ENCODE measurements around the gene NTRK2. TPM values are rescaled to one million over a fixed set of nuclear protein-coding genes. Genes with fewer than 3 reads are reported as not detected.
A peak's percentile ranks its signal among the peaks of the same experiment; 100 is the strongest.

Gene NTRK2
- polyA plus RNA-seq, 1 donor (not counting 4 experiments of a cell fraction or from before 2014, with no cell fraction given): 0.08 TPM

- no peaks in the 10 kb centered on the region for H3K9me3 ChIP-seq (ENCODE audit: control insufficient read depth, low read depth, low read length)
- peaks cover 42% of the 10 kb centered on the region for H3K4me1 ChIP-seq (ENCODE audit: control insufficient read depth, extremely low read depth, insufficient read depth, low read length)
- H3K4me2 ChIP-seq (ENCODE audit: control insufficient read depth, extremely low read depth, insufficient read depth, low read depth, low read length): peak overlapping the region; percentile 44
- dilution Hi-C loops (cut with MboI; ENCODE audit: extremely low pct_ligation_motif_present, low sequenced_read_pairs): no loop called here
- H3K79me2 ChIP-seq (ENCODE audit: control insufficient read depth, insufficient read depth, low read length): no peaks in the 10 kb centered on the region
- H3K4me3 ChIP-seq (ENCODE audit: control insufficient read depth in 2 of 3, extremely low read depth in 1 of 3, insufficient read depth in 2 of 3, low read depth in 1 of 3, low read length in 3 of 3): peak overlapping the region in 1 of 3 experiments; percentile 0
- H3K27ac ChIP-seq (ENCODE audit: control insufficient read depth, insufficient read depth, low read length): no peak overlapping the region
- no peaks in the 10 kb centered on the region for H3K36me3 ChIP-seq (ENCODE audit: control insufficient read depth in 2 of 2, extremely low read depth in 1 of 2, insufficient read depth in 2 of 2, low read length in 2 of 2)
- no peaks in the 10 kb centered on the region for H4K20me1 ChIP-seq (ENCODE audit: control insufficient read depth, extremely low read depth, insufficient read depth, low read length)
- FAIRE-seq (peak; percentile 75), DNase-seq (ENCODE audit: low read depth, low spot score) (peak; percentile 17)
- no peak overlapping the region for H2AFZ ChIP-seq (ENCODE audit: control insufficient read depth, low read length)
- H3K27me3 ChIP-seq (ENCODE audit: control insufficient read depth, extremely low read depth, insufficient read depth, low read length): no peaks in the 10 kb centered on the region
- H3K9me1 ChIP-seq (ENCODE audit: control insufficient read depth, extremely low read depth, insufficient read depth, low read length): no peaks in the 10 kb centered on the region
- no peak for TF ChIP-seq CTCF (optimal IDR thresholded peaks at IDR 0.05 in 1 of 3, IDR thresholded peaks at IDR 0.05 in 1 of 3, conservative IDR thresholded peaks at IDR 0.05 in 1 of 3; ENCODE audit: extremely low read depth in 1 of 3, insufficient read depth in 2 of 3, low read length in 3 of 3)
- TF ChIP-seq EZH2 (IDR thresholded peaks at IDR 0.05; ENCODE audit: low read length): no peak
- no peak overlapping the region for H3K9ac ChIP-seq (ENCODE audit: control insufficient read depth, extremely low read depth, insufficient read depth, low read length)
Observed at GRCh38 chr9:84751921-84752320, 82.4 kb downstream of the NTRK2 start.

- no peaks in the 10 kb centered on the region for H3K79me2 ChIP-seq (ENCODE audit: control insufficient read depth, insufficient read depth, low read length)
- no peak overlapping the region for H3K27ac ChIP-seq (ENCODE audit: control insufficient read depth, insufficient read depth, low read length)
- no peak for TF ChIP-seq CTCF (optimal IDR thresholded peaks at IDR 0.05 in 1 of 3, IDR thresholded peaks at IDR 0.05 in 1 of 3, conservative IDR thresholded peaks at IDR 0.05 in 1 of 3; ENCODE audit: extremely low read depth in 1 of 3, insufficient read depth in 2 of 3, low read length in 3 of 3)
- TF ChIP-seq EZH2 (IDR thresholded peaks at IDR 0.05; ENCODE audit: low read length): no peak
- no peaks in the 10 kb centered on the region for H4K20me1 ChIP-seq (ENCODE audit: control insufficient read depth, extremely low read depth, insufficient read depth, low read length)
- dilution Hi-C loops (cut with MboI; ENCODE audit: extremely low pct_ligation_motif_present, low sequenced_read_pairs): no loop called here
- H3K27me3 ChIP-seq (ENCODE audit: control insufficient read depth, extremely low read depth, insufficient read depth, low read length): no peaks in the 10 kb centered on the region
- no peak overlapping the region for H3K4me3 ChIP-seq (ENCODE audit: control insufficient read depth in 2 of 3, extremely low read depth in 1 of 3, insufficient read depth in 2 of 3, low read depth in 1 of 3, low read length in 3 of 3)
- no peak overlapping the region for H3K9ac ChIP-seq (ENCODE audit: control insufficient read depth, extremely low read depth, insufficient read depth, low read length)
- no peak overlapping the region for H3K4me2 ChIP-seq (ENCODE audit: control insufficient read depth, extremely low read depth, insufficient read depth, low read depth, low read length)
- DNase-seq (ENCODE audit: low read depth, low spot score) (no peak), FAIRE-seq (peak; percentile 29)
- no peaks in the 10 kb centered on the region for H3K9me1 ChIP-seq (ENCODE audit: control insufficient read depth, extremely low read depth, insufficient read depth, low read length)
- peaks cover 50% of the 10 kb centered on the region for H3K4me1 ChIP-seq (ENCODE audit: control insufficient read depth, extremely low read depth, insufficient read depth, low read length)
- H3K9me3 ChIP-seq (ENCODE audit: control insufficient read depth, low read depth, low read length): no peaks in the 10 kb centered on the region
- H2AFZ ChIP-seq (ENCODE audit: control insufficient read depth, low read length): no peak overlapping the region
- H3K36me3 ChIP-seq (ENCODE audit: control insufficient read depth in 2 of 2, extremely low read depth in 1 of 2, insufficient read depth in 2 of 2, low read length in 2 of 2): no peaks in the 10 kb centered on the region
Observed at GRCh38 chr9:84754461-84754860, 84.9 kb downstream of the NTRK2 start.
